NCI-H524 (cell line): ENCODE measurements around the gene TTN.
"Not testable (repeated sequence)": the region's sequence is repeated elsewhere in the genome, so short reads cannot be mapped to it uniquely, and the experiment has no call there.

Experiments
- DNase-seq, 2 experiments: peaks; one replicate each; lab custom pipeline; 2025; lab: John Stamatoyannopoulos, UW

Gene TTN

DNA sequence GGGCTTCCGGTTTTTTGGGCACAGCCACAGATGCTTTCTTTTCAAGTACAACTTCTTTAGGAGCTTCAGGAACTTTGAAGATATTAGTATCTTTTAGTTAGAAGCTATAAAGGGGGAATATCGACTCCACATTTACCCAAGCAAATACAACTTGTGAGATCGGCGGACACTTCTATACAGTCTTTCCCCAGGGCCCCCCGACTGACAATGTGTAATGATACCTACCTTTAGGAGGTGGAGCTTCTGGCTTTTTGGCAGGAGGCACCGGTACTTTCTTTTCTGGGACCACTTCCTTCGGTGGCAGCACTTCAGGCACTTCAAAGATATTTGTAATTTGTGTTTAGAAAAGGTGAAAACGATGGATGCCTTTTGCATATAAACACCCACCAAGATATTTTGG is 148.7 kb downstream of the TTN start:
- DNase-seq: not testable (repeated sequence)

DNA sequence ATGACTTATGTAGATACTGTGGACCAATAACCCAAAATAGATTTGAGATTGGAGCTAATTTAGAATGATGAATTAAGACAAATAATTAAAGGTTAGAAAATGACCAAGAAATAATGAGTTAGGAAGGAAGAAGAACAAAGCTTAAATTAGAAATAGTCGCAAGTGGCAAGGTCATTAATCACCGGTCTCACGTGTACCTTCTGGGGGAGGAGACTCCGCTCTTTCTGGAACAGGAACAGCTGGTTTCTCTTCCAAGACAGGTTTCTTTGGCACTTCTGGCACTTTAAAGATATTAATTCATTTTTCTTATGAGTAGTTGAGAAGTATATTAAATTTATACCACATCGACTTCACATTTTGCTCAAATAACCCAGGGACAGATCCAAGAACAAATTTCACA is 156.7 kb downstream of the TTN start:
- DNase-seq: no peak

DNA sequence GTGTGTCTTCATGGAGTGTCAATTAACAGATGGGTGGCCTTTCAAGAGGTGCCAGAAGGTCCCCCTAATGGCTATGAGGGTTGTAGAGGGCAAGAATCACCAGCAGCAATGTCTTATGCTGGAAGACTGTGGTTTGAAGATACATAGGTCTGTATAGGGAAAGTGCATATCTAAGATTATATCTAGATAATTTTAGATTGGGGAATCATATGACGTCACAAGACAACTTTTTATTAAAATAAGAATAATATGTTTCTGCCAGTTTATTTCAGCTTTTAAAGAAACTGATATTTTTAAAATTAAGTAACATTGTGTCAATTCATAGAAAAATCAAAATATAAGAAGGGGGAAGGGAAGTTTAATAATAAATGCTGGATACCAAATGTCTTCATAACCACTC is 162.3 kb downstream of the TTN start:
- no peak for DNase-seq

DNA sequence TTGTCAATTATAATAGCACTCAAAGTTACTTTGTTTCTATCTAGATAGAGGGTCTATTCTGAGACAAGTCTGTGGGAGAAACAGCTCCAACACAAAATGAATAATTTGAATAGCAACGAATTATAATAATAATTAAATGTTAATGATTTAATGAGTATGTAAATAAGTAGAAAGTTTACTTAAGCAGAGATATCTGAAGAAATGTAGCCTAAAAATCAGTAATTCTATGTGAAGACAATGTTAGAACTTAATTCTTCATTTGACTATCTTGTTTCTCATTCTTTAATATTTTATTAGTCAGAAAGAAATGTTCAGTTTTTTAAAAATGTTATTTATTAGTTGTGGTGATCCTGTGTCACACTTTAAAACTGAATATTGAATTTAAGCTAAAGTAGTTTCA is 165.7 kb downstream of the TTN start:
- DNase-seq: no peak

DNA sequence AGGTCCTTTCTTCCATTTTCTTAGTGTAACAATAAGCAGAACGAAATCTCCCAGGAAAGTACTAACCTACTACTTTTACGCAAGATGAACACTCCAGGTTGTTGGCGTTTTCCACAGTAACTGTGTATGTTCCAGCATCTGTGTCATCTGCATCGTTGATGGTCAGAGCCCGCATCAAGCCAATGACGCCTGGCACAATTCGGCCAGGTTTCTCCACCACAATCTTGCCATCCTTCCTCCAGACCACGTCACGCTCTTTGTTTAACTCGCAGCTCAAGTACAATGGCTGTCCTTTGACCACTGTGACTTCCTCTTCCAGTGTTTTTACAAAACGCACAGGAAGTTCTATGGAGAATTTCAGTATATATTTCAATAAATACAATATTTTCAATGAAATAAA is 171.3 kb downstream of the TTN start:
- DNase-seq: no peak

DNA sequence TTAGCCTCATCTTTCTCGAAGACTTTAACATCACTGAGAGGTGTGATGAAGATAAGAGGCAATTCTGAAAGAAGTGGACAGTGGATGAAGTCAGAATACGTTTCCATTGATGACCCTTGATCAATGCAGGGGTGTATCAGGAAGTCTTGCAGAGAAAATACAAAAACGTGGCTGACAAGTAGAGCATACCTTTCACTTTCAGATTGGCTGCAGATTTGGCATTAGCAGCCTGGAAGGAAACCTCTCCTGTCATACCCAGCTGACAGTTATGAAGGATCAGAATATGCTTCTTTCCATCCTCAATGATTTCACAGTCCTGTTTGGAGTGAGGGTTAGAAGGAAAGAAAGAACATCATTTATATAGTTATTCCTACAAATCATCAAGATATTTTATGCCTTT is 174.5 kb downstream of the TTN start:
- no peak for DNase-seq

DNA sequence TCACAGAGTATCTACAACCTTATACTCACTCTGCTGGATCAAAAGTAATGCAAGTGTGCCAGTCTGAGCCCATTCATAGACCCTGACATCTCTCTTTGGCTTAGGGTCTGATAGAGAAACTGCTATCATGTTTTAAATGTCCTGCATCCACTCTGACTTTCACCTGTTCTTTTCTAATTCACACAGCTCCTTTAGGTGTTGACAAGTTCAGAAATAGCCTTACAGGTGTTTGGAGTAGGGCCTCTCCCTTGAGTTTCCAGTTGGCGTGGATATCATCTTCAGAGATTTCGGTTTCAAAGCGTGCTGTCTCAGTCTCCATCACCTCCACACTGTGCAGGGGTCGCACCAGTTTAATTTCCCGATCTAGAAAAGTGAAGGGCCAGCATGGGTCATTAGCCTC is 176.6 kb downstream of the TTN start:
- DNase-seq: no peak

DNA sequence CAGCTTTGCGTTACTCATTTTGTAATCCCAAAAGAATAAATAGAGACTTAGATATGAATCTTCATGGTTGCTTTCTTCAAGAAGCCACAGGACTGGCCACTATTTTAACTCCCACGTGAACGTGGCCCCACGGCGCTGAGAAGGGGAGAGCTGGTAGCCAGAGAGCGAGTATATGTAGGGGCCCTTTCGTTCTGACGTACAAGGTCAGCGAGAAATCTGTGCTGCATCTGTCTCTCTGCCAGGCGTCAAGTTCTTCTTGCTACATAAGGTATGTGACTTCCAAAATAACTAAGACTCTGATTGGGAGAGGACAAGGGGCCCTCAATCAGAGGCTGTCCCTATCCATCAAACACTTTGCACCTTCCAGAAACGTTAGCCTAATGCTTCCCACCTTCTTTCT is 177.8 kb downstream of the TTN start:
- DNase-seq: no peak

DNA sequence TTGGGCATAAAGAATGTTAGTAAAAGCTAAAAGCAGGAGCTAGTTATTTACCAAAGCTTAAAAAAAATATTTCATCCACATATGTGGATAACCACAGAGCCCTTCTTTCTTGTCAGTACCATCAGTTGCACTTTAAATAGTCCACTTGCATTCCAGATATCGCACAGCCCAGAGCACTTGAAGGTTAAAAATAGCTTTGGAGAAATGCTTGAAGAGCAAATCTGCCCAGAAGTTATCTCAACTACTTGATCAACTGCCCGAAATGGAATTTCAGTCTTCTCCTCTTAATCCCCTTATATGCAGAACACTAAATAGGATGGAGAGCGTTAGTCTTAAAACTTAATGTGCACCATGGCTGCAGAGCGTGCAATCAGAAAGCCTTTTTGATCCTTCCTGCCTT is 178.6 kb downstream of the TTN start:
- DNase-seq: no peak

DNA sequence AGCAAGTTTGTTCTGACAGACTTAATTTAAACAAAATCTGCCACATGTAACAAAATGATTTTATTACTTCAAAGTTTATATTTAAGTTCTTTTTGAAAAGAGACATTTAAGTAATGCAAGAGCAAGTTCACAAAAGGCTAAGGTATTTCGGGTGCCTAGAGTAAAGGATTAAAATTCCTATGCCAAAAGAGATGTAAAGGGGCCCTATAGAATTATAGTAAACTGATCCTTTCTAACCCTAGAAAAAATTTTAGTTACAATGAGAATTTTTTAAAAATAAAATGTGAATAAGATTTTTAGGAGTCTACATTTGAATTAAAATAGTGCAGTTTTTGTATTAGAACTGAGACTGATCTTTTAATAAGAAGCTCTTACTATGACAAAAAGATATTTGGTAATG is 179.8 kb downstream of the TTN start:
- no peak for DNase-seq

DNA sequence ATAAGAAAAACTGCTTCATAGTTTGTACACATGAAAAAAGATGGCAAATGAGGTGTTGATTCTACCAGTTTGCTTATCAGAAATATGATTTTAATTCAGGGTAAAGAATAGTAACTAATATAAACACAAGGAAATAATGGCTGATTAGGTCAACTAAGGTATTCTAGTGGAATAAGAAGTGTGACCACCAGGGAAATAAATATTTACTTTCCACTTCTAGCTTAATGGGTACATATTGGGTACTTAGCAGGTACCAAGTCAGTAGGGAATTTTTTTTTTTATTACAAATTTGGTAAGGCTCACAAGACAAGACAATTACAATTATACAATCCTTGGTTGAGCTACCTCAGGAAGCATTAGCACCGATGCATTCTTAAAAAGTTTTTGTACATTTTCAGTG is 191.3 kb downstream of the TTN start:
- DNase-seq: no peak

DNA sequence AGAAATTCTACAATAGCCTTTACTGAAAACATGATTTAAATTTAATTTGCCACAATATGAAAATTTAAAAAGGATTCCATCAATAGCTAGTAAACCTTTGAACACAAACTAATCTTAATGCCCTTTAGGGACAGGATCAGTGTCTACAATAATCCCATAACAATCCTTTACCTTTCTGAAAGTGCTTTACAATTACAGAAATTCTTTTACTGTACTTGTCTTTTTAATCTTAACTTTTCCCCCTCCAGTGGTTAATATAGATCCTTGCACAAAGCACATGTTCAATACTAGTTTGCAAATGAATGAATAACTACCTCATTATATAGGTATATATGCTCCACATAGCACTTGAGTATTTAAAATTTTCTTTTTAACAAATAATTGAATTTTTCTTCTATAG is 204.3 kb downstream of the TTN start:
- DNase-seq: no peak

DNA sequence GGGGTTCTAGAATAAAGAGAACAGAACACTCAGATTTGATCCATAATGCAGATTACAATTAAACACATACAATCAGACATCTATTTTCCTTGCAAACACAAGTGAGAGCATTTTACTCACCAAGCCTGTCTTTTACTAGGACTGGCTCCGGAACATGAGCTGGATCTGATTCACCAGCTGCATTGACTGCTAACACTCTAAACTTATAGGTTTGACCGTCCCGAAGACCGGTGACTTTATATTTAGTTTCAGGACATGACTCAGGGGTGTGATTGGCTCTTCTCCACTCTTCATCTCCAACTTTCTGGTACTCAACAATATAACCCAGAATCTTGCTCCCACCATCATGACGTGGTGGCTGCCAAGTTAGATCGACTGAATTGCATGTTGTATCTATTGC is 214.6 kb downstream of the TTN start:
- DNase-seq: no peak

DNA sequence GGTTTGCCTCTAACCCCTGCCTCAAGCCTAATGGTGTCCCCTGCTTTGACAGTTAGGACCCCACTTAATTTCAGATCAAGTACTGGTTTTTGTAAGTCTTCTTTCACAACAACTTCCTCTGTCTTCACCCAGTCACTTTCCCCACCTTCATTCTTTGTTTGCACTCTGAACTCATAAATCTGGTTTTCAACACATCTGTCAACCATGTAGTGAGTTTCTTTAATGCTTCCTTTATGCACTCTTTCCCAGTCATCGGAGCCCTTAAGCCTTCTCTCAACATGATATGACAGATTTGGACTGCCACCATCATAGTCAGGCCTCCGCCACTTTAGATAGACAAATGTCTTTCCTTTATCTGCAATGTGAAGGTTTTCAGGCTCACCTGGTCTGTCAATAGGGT is 217.9 kb downstream of the TTN start:
- no peak for DNase-seq

DNA sequence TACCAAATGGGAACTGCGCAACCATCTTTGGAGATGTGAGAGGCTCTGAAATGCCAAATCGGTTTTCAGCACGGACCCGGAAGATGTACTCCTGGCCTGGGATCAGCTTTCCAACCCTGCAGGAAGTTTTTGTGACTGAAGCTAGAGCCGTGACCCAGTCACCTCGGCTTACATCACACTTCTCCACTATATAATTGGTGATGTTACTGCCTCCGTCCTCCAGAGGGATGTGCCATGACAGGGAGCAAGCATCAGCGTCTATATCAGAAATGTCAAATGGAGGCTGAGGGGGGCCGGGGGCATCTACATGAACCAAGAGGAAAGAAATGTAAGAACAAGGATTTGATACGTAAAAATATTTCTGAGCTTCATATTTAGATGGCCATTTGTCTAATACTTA is 222.6 kb downstream of the TTN start:
- DNase-seq: no peak

DNA sequence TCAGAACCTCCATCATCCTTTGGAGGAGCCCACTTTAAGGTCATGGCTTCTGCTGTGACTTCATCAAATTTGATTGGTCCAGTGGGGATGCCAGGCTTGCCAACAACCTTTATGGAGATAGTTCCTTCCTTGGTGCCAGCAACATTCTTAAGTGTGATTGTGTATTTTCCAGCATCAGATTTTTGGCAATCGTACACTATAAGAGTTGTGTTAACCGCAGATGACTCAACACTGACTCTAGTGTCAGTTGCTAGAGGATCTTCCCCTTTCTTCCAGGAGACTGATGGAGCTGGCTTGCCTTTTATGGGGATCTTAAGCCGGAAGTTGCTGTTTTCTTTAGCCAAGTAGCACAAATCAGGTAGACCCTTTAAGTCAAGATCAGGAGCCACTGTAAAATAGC is 228.2 kb downstream of the TTN start:
- no peak for DNase-seq

DNA sequence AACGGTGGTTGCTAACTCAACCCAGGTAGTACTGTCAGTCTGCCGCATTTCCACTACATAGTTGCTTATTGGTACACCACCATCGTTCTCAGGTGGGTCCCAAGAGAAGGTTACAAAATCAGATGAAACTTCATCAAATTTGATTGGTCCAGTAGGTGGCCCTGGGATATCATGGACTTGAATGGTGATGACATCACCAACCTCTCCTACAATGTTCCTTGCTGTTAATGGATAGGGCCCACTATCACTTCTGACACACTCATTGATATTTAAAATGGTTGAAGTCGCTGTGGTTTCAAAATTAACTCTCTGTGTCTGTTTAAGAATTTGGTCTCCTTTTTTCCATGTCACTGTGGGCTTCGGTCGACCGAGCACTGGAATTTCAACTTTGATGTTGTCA is 232.4 kb downstream of the TTN start:
- no peak for DNase-seq

DNA sequence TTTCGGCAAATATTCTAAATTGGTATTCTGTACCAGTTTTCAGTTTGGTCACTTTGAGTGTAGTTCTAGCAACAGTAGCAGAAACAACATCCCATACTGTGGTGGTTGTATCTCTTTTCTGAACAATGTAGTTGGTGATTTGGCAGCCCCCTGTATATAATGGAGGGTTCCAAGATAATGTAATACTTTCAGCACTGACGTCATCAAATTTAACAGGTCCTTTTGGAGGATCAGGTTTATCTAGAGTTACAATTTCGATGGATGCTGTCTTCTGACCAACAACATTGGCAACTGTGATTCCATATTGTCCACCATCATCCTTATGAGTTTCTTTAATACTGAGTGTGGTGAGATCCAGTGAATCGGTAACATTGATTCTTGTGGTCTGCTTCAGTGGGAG is 239.0 kb downstream of the TTN start:
- no peak for DNase-seq

DNA sequence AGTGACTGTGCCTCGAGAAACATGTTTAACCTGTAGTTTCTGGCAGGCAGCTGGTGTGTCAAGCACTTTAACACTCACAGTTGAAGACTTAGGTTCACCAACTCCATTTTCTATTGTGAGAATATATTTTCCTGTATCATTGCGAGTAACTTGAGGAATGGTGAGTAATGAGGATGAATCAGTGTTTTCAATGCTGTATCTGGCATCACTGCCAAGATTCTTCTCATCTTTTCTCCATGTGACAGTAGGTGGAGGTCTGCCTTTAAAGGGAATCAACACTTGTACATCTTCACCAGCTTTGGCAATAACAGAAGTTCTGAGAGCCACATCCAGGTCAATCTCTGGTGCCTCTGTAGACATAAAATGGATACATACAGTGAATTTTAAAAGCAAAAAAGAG is 254.2 kb downstream of the TTN start:
- DNase-seq: no peak

DNA sequence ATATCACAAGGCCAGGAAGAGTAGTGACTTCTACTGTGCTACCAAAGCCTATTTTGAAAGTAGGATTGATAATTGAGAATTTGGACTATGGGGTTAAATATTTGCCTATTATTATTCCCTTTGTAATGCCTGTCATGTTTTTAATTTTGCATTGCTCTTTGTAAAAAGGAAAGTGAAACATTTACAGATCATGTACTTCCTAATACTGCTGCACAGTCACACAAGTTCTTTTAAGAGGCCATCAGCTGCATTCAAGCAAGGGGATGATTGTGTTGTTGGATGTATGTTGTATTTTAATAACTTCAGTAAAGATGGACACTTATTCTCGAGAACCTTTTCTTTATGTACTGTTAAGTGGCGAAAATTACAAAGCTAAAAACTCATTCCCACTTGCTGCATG is 256.9 kb downstream of the TTN start:
- DNase-seq: no peak

DNA sequence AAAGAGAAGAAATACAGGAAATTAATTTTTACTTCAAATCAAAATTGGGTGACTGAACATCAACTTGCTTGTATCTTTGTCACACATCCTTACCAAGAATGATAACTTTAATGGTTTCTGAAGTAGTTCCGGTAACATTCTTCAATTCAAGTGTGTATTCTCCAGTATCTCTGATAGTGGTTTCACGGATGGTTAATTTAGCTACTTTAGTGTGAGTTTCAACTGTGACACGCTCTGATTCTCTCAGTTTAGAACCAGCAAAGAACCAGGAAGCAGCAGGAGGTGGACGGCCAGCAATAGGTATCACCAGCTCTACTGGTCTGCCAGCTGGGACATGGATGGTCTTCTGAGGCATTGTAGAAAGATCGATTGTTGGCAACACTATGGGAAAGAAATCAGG is 264.7 kb downstream of the TTN start:
- no peak for DNase-seq

DNA sequence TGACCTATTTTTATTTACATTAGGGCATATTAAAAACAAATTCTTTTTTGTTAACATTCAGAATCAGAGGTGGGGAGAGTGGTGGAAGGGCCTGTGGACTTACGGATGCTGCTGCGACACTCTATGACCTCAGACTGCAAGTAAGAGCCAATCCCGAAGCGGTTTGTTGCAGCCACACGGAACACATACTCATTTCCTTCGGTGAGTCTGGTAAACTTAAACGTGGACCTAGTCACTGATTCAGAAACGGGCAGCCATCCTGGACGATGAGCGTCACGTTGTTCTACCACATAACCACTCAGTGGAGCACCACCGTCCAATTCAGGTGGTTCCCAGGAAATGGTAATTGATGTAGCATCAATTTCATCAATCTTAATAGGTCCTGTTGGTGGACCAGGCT is 265.1 kb downstream of the TTN start:
- no peak for DNase-seq

DNA sequence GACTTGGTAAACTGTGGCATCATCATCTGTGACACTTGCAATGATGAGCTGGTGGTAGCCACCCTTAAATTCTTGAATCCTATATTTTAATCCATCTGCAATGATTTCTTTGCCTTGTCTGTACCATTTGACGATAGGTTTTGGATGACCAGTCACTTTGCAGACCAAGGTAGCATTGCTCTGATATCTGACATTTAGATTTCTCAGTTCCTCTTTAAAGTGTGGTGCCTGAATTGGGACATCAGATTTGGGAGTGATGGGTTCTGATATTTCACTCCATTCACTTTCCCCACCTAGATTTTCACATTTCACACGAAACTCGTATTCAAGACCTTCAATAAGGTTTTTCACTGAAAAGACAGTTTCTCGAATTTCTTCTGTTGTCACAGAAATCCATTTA is 271.2 kb downstream of the TTN start:
- no peak for DNase-seq

DNA sequence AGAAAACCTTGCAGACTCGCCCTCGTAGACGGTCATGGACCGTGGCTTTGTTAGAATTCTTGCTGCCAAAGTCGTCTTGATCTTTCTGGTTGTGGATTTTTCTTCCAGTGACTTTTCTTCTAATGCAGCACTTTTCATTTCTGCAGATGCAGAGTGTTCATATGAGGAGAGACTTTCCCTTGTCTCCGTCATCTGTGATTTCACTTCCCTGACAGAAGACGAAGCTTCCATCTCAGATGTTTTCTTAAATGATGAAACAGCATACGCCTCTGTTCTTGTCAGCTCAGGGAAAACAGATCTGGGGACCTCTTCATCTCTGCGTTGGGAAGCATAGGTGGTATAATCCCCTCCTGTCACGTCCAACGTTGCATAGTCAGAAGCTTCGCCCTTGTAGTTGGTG is 276.1 kb downstream of the TTN start:
- no peak for DNase-seq

DNA sequence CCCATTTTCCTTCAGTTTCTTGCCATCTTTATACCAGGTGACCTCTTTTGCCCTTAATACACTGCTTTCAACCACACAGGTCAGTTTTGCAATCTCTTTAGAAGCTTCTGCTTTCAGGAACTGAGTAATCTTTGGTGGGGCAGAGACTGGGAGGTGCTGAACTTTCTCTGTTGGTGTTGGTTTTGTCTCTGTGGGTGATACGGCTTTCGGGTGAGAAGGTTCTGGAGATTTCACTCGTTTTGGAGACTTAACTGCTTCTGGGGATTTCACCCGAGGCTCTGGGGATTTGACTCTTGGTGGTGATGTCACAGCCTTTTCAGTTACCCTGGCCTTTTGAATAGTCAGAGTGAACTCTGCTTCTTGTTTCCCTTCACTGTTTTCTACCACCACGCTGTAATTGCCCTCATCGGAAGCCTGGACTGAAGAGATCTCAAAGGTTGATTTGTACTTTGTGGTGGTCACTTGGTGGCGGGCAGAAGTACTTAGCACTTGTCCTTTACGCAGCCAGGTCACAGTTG is 276.5 kb downstream of the TTN start:
- DNase-seq: no peak
